Left ventricle myocardium inferior (tissue), 1 donor: ENCODE measurements around the gene MAST2. TPM values are rescaled to one million over a fixed set of nuclear protein-coding genes. Genes with fewer than 3 reads are reported as not detected.

Experiments
- DNase-seq: peaks from one replicate; pipeline ENCODE4 v3.0.0-alpha.2; 2020
- H3K27ac ChIP-seq: fragments of 200-600 bp; replicated peaks from 2 replicates; pipeline ENCODE4 v1.8.0; 2021
- H3K27me3 ChIP-seq: fragments of 200-600 bp; 2 replicates; pipeline ENCODE4 v1.8.0; 2021; ENCODE audit warnings: low read depth
- H3K36me3 ChIP-seq: fragments of 200-600 bp; 2 replicates; pipeline ENCODE4 v1.8.0; 2021
- H3K4me1 ChIP-seq: fragments of 200-600 bp; 2 replicates; pipeline ENCODE4 v1.8.0; 2021
- H3K4me3 ChIP-seq: fragments of 200-600 bp; 2 replicates; pipeline ENCODE4 v1.8.0; 2021; ENCODE audit warnings: mild to moderate bottlenecking, moderate library complexity
- H3K9me3 ChIP-seq: fragments of 200-600 bp; replicated peaks from 2 replicates; pipeline ENCODE4 v1.8.0; 2021
- CTCF ChIP-seq: fragments of 200-600 bp; IDR thresholded peaks from 2 replicates; pipeline ENCODE4 v1.8.0; 2021; ENCODE audit warnings: antibody characterized with exemption, mild to moderate bottlenecking, borderline replicate concordance
- intact Hi-C: fragments of 100-400 bp; cut with micrococcal nuclease; formaldehyde crosslinking; loops from one replicate; pipeline ENCODE4 v1.11.0; 2022
- total RNA-seq: library from RNA; stranded (reverse); fragmentation: NEBNext Ultra II Directional; extraction: Animal tissue kit (Norgen Biotek cat#: 25700); gene quantifications from one replicate; pipeline ENCODE4 v1.2.1, GENCODE V29; 2021
- donor health status: DM: no; HTN: yes; CAD: no; lungs with severe emphysema.

MAST2 gene
- total RNA-seq, 1 donor from 2014 or later, result 104 TPM

- Histone ChIP-seq H3K36me3 (peaks cover 66% of the 10 kb centered on the region), H3K4me1 (peaks cover 35% of the 10 kb centered on the region), H3K27ac (no peak overlapping the region), H3K4me3 (no peak overlapping the region), H3K9me3 (no peaks in the 10 kb centered on the region), H3K27me3 (no peaks in the 10 kb centered on the region)
- intact Hi-C loops, result no loop called here
- no peak for TF ChIP-seq CTCF
- DNase-seq, result no peak
Observed at GRCh38 chr1:46012236-46012635, 208.8 kb downstream of the MAST2 start.

DNA sequence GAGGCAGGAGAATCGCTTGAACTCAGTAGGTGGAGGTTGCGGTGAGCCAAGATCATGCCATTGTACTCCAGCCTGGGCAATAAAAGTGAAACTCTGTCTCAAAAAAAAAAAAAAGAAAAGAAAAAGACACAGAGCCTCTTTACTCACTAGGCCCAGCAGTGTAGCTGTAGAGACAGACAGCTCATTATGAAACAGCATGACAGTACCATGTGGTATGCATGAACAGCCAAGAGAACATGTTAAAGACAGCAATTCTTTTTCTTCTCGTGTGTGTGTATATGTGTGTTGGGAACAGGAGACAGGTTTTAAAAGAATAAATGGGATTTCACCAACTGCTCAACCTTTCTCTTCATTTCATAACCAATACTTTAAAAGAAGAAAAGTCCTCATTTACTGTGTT, 210.2 kb downstream of the MAST2 start:
- Histone ChIP-seq H3K36me3 (peaks cover 52% of the 10 kb centered on the region), H3K27me3 (no peaks in the 10 kb centered on the region), H3K4me3 (no peak overlapping the region), H3K4me1 (peaks cover 30% of the 10 kb centered on the region), H3K9me3 (no peaks in the 10 kb centered on the region), H3K27ac (no peak overlapping the region)
- intact Hi-C loops, result no loop called here
- no peak for DNase-seq
- no peak for TF ChIP-seq CTCF

DNA sequence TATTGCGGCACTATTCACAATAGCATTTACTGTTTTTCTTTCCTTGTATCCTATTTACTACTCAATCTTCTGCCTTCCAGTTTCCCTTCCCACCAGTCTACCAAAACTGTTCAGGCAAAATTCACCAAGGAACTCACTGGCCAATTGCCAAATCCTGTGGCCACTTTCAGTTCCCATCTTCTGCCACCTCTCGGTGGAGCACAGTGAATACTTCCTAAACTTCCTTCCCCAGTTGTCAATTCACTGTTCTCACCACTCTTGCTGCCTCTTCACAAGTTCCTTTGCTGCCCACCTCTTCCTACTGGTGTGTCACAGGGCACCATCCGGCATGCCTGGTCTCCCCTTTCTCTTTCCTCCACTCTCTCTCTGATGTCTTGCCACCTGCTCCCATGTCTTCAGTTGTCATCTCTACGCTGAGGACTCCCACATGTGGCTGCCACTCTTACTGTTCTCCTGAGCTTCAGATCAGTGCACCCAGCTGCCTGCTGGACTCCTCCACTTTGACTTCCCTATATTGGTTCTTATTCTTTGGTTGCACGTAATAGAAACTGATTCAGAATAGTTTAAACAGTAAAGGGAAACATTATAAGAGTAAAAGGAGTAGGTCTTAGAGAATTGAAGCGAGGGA, 214.6 kb downstream of the MAST2 start:
- Histone ChIP-seq H3K36me3 (peaks cover 22% of the 10 kb centered on the region), H3K27ac (peak overlapping the region; percentile 70)
- intact Hi-C loops, result no loop called here

DNA sequence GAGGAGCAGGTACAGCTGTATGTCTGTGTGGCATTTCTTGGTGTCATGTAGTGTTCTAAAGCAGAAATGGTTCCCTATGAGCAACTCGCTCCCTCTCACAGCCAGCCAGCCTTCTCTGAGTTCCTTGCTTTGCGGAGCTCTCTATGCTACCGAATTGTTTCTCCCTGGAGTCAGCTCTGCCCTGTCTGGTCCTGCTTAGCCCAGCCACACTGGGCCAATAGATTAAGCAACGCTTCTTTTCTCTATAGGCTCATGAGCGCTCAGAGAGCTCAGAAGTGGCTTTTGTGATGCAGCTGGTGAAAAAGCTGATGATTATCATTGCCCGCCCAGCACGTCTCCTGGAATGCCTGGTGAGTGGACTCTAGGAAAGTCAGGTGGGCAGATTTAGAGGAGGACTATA, 215.9 kb downstream of the MAST2 start:
- no peaks in the 10 kb centered on the region for H3K9me3 ChIP-seq
- no peak overlapping the region for H3K4me3 ChIP-seq
- DNase-seq, result no peak
- H3K27me3 ChIP-seq, result no peaks in the 10 kb centered on the region
- intact Hi-C loops, result no loop called here
- H3K36me3 ChIP-seq, result peaks cover 25% of the 10 kb centered on the region
- H3K4me1 ChIP-seq, result peaks cover 43% of the 10 kb centered on the region
- TF ChIP-seq CTCF, result no peak
- H3K27ac ChIP-seq, result peak overlapping the region; percentile 70

More for the DNA sequence above, 214.6 kb downstream of the MAST2 start:
- Histone ChIP-seq H3K9me3 (no peaks in the 10 kb centered on the region), H3K4me3 (no peak overlapping the region), H3K4me1 (peaks cover 43% of the 10 kb centered on the region), H3K27me3 (no peaks in the 10 kb centered on the region)
- no peak for TF ChIP-seq CTCF
- no peak for DNase-seq

GRCh38 chr1:46020010-46020409, 216.6 kb downstream of the MAST2 start:
- Histone ChIP-seq H3K4me1 (peaks cover 47% of the 10 kb centered on the region), H3K36me3 (peaks cover 32% of the 10 kb centered on the region), H3K9me3 (no peaks in the 10 kb centered on the region), H3K27ac (peak overlapping the region; percentile 70), H3K4me3 (no peak overlapping the region), H3K27me3 (no peaks in the 10 kb centered on the region)
- no peak for TF ChIP-seq CTCF
- DNase-seq, result no peak
- intact Hi-C loops, result no loop called here
